Mesenchymal stem cell (in vitro differentiated cells and primary cell): ENCODE data around the gene CSNK1G1.

Source experiments
- DNase-seq: peaks from one replicate; pipeline ENCODE4 v3.0.0-alpha.2; 2013
- H2AFZ ChIP-seq: one replicate; pipeline ENCODE4 v1.6.1; 2013; ENCODE audit warnings: low read depth, mild to moderate bottlenecking, control low read depth, inconsistent platforms, low read length, moderate library complexity
- H2AK5ac ChIP-seq: 2 replicates; pipeline ENCODE4 v1.6.1; 2013; ENCODE audit warnings: low read length, moderate library complexity, mild to moderate bottlenecking, inconsistent platforms; ENCODE audit not compliant: severe bottlenecking
- H2BK120ac ChIP-seq: one replicate; pipeline ENCODE4 v1.6.1; 2013; ENCODE audit warnings: low read depth, mild to moderate bottlenecking, inconsistent platforms, low read length, moderate library complexity
- H2BK12ac ChIP-seq, 2 experiments: one replicate each; pipeline ENCODE4 v1.6.1; 2013; ENCODE audit warnings: inconsistent platforms in 2 of 2, low read length in 2 of 2, mild to moderate bottlenecking in 2 of 2, moderate library complexity in 2 of 2, control low read depth in 1 of 2
- H2BK15ac ChIP-seq: one replicate; pipeline ENCODE4 v1.6.1; 2013; ENCODE audit warnings: mild to moderate bottlenecking, low read depth, inconsistent platforms; ENCODE audit not compliant: poor library complexity, severe bottlenecking
- H2BK5ac ChIP-seq: 2 replicates; pipeline ENCODE4 v1.6.1; 2013; ENCODE audit warnings: low read depth, mild to moderate bottlenecking, low read length, control low read depth, inconsistent platforms; ENCODE audit not compliant: poor library complexity, severe bottlenecking
- H3K14ac ChIP-seq, 2 experiments: one replicate each; pipeline ENCODE4 v1.6.1; 2013; ENCODE audit warnings: inconsistent platforms in 2 of 2, low read length in 2 of 2, control low read depth in 1 of 2, mild to moderate bottlenecking in 1 of 2, moderate library complexity in 1 of 2
- H3K18ac ChIP-seq, 2 experiments: one replicate each; pipeline ENCODE4 v1.6.1; 2013; ENCODE audit warnings: inconsistent platforms in 2 of 2, low read length in 2 of 2, control low read depth in 1 of 2, low read depth in 1 of 2, mild to moderate bottlenecking in 1 of 2
- H3K23ac ChIP-seq, 2 experiments: one replicate each; pipeline ENCODE4 v1.6.1; 2013; ENCODE audit warnings: inconsistent platforms in 2 of 2, low read length in 2 of 2, mild to moderate bottlenecking in 2 of 2, moderate library complexity in 2 of 2, control low read depth in 1 of 2
- H3K27ac ChIP-seq: 2 replicates; pipeline ENCODE4 v1.5.1; 2013; ENCODE audit warnings: mild to moderate bottlenecking, moderate library complexity, low read length, control low read depth, inconsistent platforms; ENCODE audit not compliant: poor library complexity, severe bottlenecking
- H3K27me3 ChIP-seq, 2 experiments: 2 replicates each; pipeline versions ENCODE4 v1.6.1 to v1.7.0; 2013; ENCODE audit warnings: low read length in 2 of 2, mild to moderate bottlenecking in 2 of 2, moderate library complexity in 2 of 2, control low read depth in 1 of 2, inconsistent platforms in 1 of 2; ENCODE audit not compliant: control insufficient read depth in 1 of 2, insufficient read depth in 1 of 2
- H3K36me3 ChIP-seq, 2 experiments: 2 replicates each; pipeline versions ENCODE4 v1.6.1 to v1.7.0; 2013; ENCODE audit warnings: low read length in 2 of 2, control low read depth in 1 of 2, inconsistent platforms in 1 of 2, low read depth in 1 of 2, mild to moderate bottlenecking in 1 of 2; ENCODE audit not compliant: insufficient read depth in 2 of 2, control insufficient read depth in 1 of 2
- H3K4ac ChIP-seq, 2 experiments: one replicate each; pipeline ENCODE4 v1.6.1; 2013; ENCODE audit warnings: inconsistent platforms in 2 of 2, low read length in 2 of 2, mild to moderate bottlenecking in 2 of 2, moderate library complexity in 2 of 2, control low read depth in 1 of 2, low read depth in 1 of 2
- H3K4me1 ChIP-seq: 2 replicates; pipeline ENCODE4 v1.6.1; 2013; ENCODE audit warnings: low read depth, low read length, control low read depth; ENCODE audit not compliant: control insufficient read depth, insufficient read depth
- H3K4me2 ChIP-seq: 2 replicates; pipeline ENCODE4 v1.6.1; 2013; ENCODE audit warnings: low read length, mild to moderate bottlenecking, inconsistent platforms; ENCODE audit not compliant: poor library complexity, severe bottlenecking
- H3K4me3 ChIP-seq, 2 experiments: 2 replicates each; pipeline versions ENCODE4 v1.5.1 to v1.7.0; 2013; ENCODE audit warnings: low read length in 2 of 2, mild to moderate bottlenecking in 2 of 2, control low read depth in 1 of 2, low read depth in 1 of 2; ENCODE audit not compliant: insufficient read depth in 1 of 2
- H3K79me1 ChIP-seq: replicated peaks from 2 replicates; pipeline ENCODE4 v1.6.1; 2013; ENCODE audit warnings: mild to moderate bottlenecking, control low read depth, low read length, inconsistent platforms; ENCODE audit not compliant: poor library complexity, severe bottlenecking
- H3K9ac ChIP-seq: 2 replicates; pipeline ENCODE4 v1.7.0; 2013; ENCODE audit warnings: mild to moderate bottlenecking, low read length, moderate library complexity
- H3K9me3 ChIP-seq: 2 replicates; pipeline ENCODE4 v1.7.0; 2013; ENCODE audit warnings: mild to moderate bottlenecking, low read length; ENCODE audit not compliant: control insufficient read depth
- H4K8ac ChIP-seq: one replicate; pipeline ENCODE4 v1.6.1; 2013; ENCODE audit warnings: inconsistent platforms, mild to moderate bottlenecking, low read length, moderate library complexity
- H4K91ac ChIP-seq: one replicate; pipeline ENCODE4 v1.6.1; 2013; ENCODE audit warnings: mild to moderate bottlenecking, low read length, inconsistent platforms
- WGBS: methylation state at CpG from one replicate; pipeline ENCODE4 v1.1.7; 2013; ENCODE audit warnings: mixed read lengths; 5-methylcytosine and 5-hydroxymethylcytosine counted together

Gene CSNK1G1

GRCh38 chr15:64282701-64283100 lies 73.3 kb downstream of the CSNK1G1 start:
- Histone ChIP-seq H2BK12ac (no peak overlapping the region), H3K36me3 (peaks cover 0 to 7% of the 10 kb centered on the region in 2 experiments), H2BK5ac (no peak overlapping the region), H3K27ac (no peak overlapping the region), H3K4me3 (no peak overlapping the region), H3K79me1 (peaks cover 13% of the 10 kb centered on the region), H3K14ac (no peak overlapping the region), H2BK120ac (no peak overlapping the region), H4K8ac (no peak overlapping the region), H3K23ac (no peak overlapping the region), H3K18ac (no peak overlapping the region), H4K91ac (no peak overlapping the region), H3K27me3 (no peaks in the 10 kb centered on the region), H3K9ac (no peak overlapping the region), H2AK5ac (no peak overlapping the region), H3K4me1 (peaks cover 3% of the 10 kb centered on the region), H3K9me3 (no peaks in the 10 kb centered on the region), H2AFZ (no peak overlapping the region), H2BK15ac (no peak overlapping the region), H3K4me2 (no peak overlapping the region), H3K4ac (no peak overlapping the region)
- DNase-seq: no peak

GRCh38 chr15:64279131-64279530 lies 76.8 kb downstream of the CSNK1G1 start:
- H2AK5ac ChIP-seq: no peak overlapping the region
- no peak overlapping the region for H3K4me3 ChIP-seq
- H2BK12ac ChIP-seq: no peak overlapping the region
- no peak overlapping the region for H4K91ac ChIP-seq
- peaks cover 3% of the 10 kb centered on the region for H3K4me1 ChIP-seq
- H3K9me3 ChIP-seq: no peaks in the 10 kb centered on the region
- H2BK5ac ChIP-seq: no peak overlapping the region
- H2AFZ ChIP-seq: no peak overlapping the region
- no peak overlapping the region for H3K18ac ChIP-seq
- no peak overlapping the region for H2BK15ac ChIP-seq
- H3K4ac ChIP-seq: no peak overlapping the region
- H3K36me3 ChIP-seq: peaks cover 0 to 7% of the 10 kb centered on the region in 2 experiments
- H3K4me2 ChIP-seq: no peak overlapping the region
- DNase-seq: no peak
- H3K23ac ChIP-seq: no peak overlapping the region
- H3K14ac ChIP-seq: no peak overlapping the region
- H3K9ac ChIP-seq: no peak overlapping the region
- H4K8ac ChIP-seq: no peak overlapping the region
- H2BK120ac ChIP-seq: no peak overlapping the region
- WGBS: 98% methylated on average over 2 of the region's 4 CpGs
- peaks cover 13% of the 10 kb centered on the region for H3K79me1 ChIP-seq
- H3K27me3 ChIP-seq: no peaks in the 10 kb centered on the region
- no peak overlapping the region for H3K27ac ChIP-seq

GRCh38 chr15:64275934-64276333 lies 80.0 kb downstream of the CSNK1G1 start:
- Histone ChIP-seq H4K8ac (no peak overlapping the region), H3K27me3 (no peaks in the 10 kb centered on the region), H3K4me3 (no peak overlapping the region), H3K9ac (no peak overlapping the region), H3K23ac (no peak overlapping the region), H3K14ac (no peak overlapping the region), H2BK12ac (no peak overlapping the region), H3K4me2 (no peak overlapping the region), H3K9me3 (no peaks in the 10 kb centered on the region), H3K18ac (no peak overlapping the region), H3K79me1 (peaks cover 10% of the 10 kb centered on the region), H3K4me1 (no peaks in the 10 kb centered on the region), H3K36me3 (peaks cover 0 to 9% of the 10 kb centered on the region in 2 experiments), H4K91ac (no peak overlapping the region), H3K27ac (no peak overlapping the region), H2BK5ac (no peak overlapping the region), H2AK5ac (no peak overlapping the region), H3K4ac (no peak overlapping the region), H2BK120ac (no peak overlapping the region), H2AFZ (no peak overlapping the region), H2BK15ac (no peak overlapping the region)
- WGBS: no CpG with 5 or more reads among the region's 1 CpG
- DNase-seq: no peak

GRCh38 chr15:64274341-64274950 lies 81.5 kb downstream of the CSNK1G1 start:
- no peak overlapping the region for H3K4me2 ChIP-seq
- H3K23ac ChIP-seq: no peak overlapping the region
- WGBS: 86% methylated on average over 1 of the region's 2 CpGs
- H3K27me3 ChIP-seq: no peaks in the 10 kb centered on the region
- no peak overlapping the region for H2BK5ac ChIP-seq
- no peak overlapping the region for H2AK5ac ChIP-seq
- no peak overlapping the region for H3K18ac ChIP-seq
- no peak overlapping the region for H2BK12ac ChIP-seq
- H3K4me1 ChIP-seq: no peaks in the 10 kb centered on the region
- H3K79me1 ChIP-seq: peaks cover 7% of the 10 kb centered on the region
- H3K9me3 ChIP-seq: no peaks in the 10 kb centered on the region
- H3K36me3 ChIP-seq: peaks cover 0 to 8% of the 10 kb centered on the region in 2 experiments
- H4K91ac ChIP-seq: no peak overlapping the region
- H3K4ac ChIP-seq: no peak overlapping the region
- no peak overlapping the region for H3K9ac ChIP-seq
- H2BK15ac ChIP-seq: no peak overlapping the region
- H2AFZ ChIP-seq: no peak overlapping the region
- no peak for DNase-seq
- no peak overlapping the region for H3K4me3 ChIP-seq
- H4K8ac ChIP-seq: no peak overlapping the region
- no peak overlapping the region for H2BK120ac ChIP-seq
- no peak overlapping the region for H3K14ac ChIP-seq
- H3K27ac ChIP-seq: no peak overlapping the region
